Left kidney (tissue), 2 donors: ENCODE measurements around the gene CDH4. TPM values are rescaled to one million over a fixed set of nuclear protein-coding genes. Genes with fewer than 3 reads are reported as not detected.
A peak's percentile ranks its signal among the peaks of the same experiment; 100 is the strongest.

ENCODE experiments used
- DNase-seq: peaks from one replicate; pipeline ENCODE4 v3.0.0-alpha.2; 2013
- polyA plus RNA-seq: library from polyadenylated mRNA; unstranded; fragments of 120-200 nt; gene quantifications from one replicate; pipeline ENCODE4 v1.2.1, GENCODE V29; 2013; ENCODE audit not compliant: insufficient read length

CDH4 gene
- polyA plus RNA-seq, 1 donor, result 7.3 TPM

- no peak for DNase-seq
Measured at GRCh38 chr20:61494763-61495575, 242.9 kb downstream of the CDH4 start.

- DNase-seq, result no peak
Measured at GRCh38 chr20:61497029-61497627, 245.1 kb downstream of the CDH4 start.

- no peak for DNase-seq
Measured at GRCh38 chr20:61499859-61500554, 247.9 kb downstream of the CDH4 start.

DNA sequence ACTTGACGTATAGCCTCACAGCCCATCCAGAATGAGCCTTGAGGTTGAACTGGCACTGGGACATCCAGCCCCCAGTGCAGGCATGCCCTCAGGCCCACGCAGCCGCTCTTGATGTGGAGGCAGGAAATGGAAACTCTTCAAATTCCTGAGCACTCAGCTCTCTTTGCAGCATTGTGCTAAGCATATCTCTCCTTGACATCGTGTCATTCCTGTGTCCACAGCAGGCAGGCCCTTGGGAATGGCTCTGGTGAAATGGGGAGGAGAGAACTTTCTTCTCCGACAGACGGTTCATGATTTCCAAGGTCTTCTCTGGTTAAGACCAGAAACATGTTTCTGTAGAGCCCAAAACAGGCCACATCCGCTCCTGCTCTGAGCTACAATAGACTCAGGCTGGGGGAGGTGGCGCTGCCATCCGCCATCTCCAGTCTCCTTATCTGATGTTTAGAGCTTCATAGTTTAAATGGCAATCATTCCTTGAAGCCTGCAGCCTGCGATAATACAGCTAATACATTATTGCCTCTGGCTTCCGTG, 248.8 kb downstream of the CDH4 start:
- DNase-seq, result no peak

DNA sequence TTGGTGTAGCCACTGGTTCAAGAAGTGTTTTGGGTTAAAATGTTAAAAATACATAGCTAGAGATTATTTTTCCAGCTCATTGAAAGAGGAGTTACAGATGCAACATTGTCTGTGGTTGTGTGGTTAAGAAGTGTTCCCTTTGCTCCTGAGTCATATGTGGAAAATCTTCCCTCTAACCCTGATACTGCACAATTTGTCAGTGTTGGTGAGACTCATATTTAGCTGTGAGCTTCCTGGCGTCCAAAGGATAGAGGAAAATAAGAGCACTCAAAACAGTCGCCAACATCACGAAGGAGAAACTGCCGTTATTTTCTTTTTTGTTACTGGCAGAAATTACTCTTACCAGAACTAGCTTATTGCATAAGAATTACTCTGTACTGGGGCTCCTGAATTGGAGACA, 250.4 kb downstream of the CDH4 start:
- DNase-seq, result no peak

DNA sequence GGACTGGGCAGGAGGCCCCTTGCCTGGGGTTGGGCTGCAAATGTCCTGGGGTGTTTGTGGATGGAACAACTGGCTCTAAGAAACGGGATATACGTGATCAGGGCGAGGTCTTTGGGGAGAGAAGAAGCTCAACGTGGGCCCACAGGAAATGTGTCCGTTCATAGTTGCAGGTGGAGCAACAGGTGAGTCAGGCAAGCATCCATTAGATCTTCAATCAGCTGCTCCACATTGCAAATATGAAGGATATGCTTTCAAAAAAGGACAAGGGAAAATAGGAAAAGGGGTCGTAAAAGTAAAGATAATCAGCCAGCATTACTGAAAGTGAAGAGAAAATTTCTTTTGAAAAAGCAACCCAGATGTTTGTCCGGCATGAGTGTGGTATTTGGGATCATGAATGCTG, 251.0 kb downstream of the CDH4 start:
- no peak for DNase-seq

DNA sequence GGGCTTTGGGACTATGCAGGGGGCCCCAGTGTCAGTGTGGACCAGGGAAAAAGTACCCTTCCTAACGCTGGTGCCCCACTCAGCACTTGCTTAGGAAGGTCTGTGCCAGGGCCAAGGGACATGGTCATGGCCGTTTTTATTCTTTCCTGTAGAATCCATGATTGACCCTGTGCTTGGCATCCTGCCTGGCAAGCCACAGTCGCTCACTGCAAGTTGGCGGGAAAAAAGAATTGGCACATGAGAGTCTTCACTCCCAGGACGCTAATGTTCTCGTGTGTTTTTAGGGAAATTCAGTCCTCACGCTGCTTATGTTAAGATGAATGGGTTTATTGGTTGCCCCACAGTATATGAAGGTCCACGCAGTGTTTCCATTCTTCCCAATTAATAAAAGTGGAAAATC, 253.4 kb downstream of the CDH4 start:
- no peak for DNase-seq

GRCh38 chr20:61507778-61508177, 255.7 kb downstream of the CDH4 start:
- DNase-seq, result no peak

DNA sequence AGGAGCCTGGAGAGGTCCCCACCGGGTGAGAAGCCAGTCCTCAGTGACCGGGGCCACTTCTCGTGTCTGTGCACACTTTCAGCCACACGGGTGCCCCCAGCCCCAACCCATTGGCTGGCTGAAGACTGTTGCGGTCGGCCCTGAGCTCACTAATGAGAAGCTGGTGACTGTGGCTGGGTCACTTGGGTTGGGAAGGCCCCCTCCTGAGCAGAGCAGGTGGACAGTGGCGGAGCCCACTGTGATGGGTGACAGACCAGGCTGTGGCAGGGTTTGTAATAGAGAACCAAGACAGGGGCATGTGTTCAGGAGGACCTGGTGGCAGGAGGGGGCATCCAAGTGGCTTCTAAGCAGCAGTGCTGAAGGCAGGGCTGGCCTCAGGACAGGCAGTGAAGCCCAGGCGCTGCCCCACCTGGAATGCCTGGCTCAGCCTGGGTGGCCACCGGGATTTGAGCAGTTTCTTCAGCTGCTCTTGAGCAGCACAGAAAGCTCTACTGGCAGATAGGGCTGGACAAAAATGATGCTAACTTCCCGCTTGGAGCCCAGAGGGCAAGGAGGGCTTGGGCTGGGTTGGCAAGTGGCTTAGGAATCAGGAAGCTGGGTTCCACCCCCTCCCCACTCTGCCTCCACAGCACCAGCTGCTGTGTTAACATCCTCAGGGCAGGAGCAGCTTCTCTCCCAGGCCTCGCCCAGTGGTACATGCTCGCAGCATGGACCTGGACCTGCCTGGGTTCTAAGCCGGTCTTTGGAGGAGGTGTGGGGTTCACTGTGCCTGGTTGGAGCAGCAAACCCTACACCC, 256.4 kb downstream of the CDH4 start:
- no peak for DNase-seq

GRCh38 chr20:61510778-61511330, 258.8 kb downstream of the CDH4 start:
- DNase-seq, result no peak

GRCh38 chr20:61512475-61512874, 260.4 kb downstream of the CDH4 start:
- no peak for DNase-seq

DNA sequence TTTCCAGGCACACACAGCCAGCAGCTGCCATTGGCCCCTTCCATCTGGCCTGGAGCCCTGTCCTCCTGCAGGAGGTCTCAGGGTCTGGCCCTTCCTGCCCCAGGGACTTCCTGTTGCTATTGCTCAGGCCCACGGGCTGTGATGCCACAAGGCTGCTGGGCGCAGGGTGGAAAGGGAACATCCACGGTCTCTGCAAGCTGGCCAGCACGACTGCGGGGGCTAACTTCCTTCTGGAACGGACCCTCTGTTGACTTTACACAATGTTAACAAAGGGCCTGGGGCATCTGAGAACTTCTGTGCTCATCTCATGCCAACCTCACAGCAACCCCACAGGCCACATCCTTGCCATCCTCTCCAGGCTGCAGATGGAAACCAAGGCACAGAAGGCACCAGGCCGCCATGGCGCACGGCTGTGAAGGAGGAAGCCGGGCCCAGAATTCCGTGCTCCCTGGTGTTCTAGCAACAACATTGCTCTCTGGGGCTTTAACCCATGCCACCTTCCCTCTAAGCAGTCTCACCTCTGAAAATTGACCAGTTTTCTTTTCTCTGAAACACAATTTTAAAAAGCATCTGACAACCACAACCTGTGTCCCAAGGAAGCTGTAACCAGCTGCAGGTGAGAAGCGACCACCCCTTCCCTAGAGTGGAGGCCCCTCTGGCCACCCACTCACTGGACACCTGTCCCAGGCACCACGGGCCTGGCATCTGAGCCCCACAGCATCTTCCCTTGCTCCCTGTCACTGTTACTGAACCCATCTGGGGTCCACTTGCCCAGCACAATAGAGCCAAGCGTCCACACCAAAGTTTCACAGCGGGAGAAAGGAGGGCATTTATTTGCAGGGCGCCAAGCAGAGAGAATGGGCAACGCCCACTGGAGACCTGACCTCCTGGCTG, 261.3 kb downstream of the CDH4 start:
- no peak for DNase-seq

DNA sequence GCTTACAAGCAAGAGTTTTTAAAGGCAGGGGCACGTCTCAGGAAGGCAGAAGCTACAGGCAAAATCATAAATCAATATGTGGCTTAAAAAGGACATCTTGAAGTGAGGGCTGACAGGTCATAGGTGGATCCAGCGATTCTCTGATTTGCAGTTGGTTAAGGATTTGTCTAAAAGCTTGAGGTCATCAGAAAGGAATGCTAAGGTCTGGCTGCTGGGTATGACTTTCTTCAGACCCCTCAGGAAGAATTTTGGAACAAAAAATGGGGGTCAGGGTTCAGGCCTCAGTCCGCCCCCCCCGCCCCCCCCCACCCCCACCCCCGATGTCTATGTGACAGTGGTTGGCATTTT, 261.9 kb downstream of the CDH4 start:
- DNase-seq, result no peak

GRCh38 chr20:61514396-61514795, 262.3 kb downstream of the CDH4 start:
- peak; percentile 32 for DNase-seq

- DNase-seq, result no peak
Measured at GRCh38 chr20:61514805-61515505, 262.9 kb downstream of the CDH4 start.

DNA sequence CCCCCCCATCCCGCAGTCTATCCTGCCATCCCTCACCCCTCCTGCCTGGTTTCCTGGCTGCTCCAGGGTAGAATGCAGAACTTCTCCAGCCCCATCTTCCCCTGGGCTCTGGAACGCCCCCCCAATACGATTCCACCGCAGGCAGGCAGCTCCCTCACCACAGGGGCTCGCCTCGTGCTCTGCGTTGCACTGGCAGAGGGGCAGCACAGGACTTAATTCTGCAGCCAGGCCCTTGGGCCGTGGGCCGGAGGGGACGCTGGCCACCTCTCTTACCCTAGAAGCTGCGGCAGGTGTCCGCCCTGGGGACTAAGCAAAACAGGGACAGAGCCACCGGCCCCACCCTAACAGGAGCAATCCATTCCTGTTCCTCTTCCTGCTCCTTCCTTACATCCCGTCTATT, 263.9 kb downstream of the CDH4 start:
- DNase-seq, result no peak

GRCh38 chr20:61516346-61517208, 264.5 kb downstream of the CDH4 start:
- DNase-seq, result no peak

GRCh38 chr20:61517419-61517818, 265.4 kb downstream of the CDH4 start:
- no peak for DNase-seq

- no peak for DNase-seq
Measured at GRCh38 chr20:61518424-61518951, 266.4 kb downstream of the CDH4 start.
